ENCODE measurements around the gene KCNMA1.
A peak's percentile ranks its signal among the peaks of the same experiment; 100 is the strongest.
"Not testable (repeated sequence)": the region's sequence is repeated elsewhere in the genome, so short reads cannot be mapped to it uniquely, and the experiment has no call there.

The KCNMA1 gene

GRCh38 chr10:77527839-77528238 is 109.8 kb downstream of the KCNMA1 start:
- no peak for DNase-seq

- no peak for DNase-seq
Observed at GRCh38 chr10:77526868-77527617, 110.6 kb downstream of the KCNMA1 start.

- DNase-seq, result peak; percentile 71
Observed at GRCh38 chr10:77524281-77524711, 113.3 kb downstream of the KCNMA1 start.

- no peak for DNase-seq
Observed at GRCh38 chr10:77522268-77522809, 115.3 kb downstream of the KCNMA1 start.

- no peak for DNase-seq
Observed at GRCh38 chr10:77520995-77521394, 116.6 kb downstream of the KCNMA1 start.

- DNase-seq, result no peak
Observed at GRCh38 chr10:77520290-77520689, 117.3 kb downstream of the KCNMA1 start.

- DNase-seq, result not testable (repeated sequence)
Observed at GRCh38 chr10:77519791-77520190, 117.8 kb downstream of the KCNMA1 start.

GRCh38 chr10:77518910-77519274 is 118.7 kb downstream of the KCNMA1 start:
- DNase-seq, result no peak

GRCh38 chr10:77518241-77518909 is 119.2 kb downstream of the KCNMA1 start:
- no peak for DNase-seq

GRCh38 chr10:77516575-77516974 is 121.0 kb downstream of the KCNMA1 start:
- DNase-seq, result no peak

- no peak for DNase-seq
Observed at GRCh38 chr10:77514870-77515269, 122.7 kb downstream of the KCNMA1 start.

- peak; percentile 86 for DNase-seq
Observed at GRCh38 chr10:77513781-77514331, 123.8 kb downstream of the KCNMA1 start.

GRCh38 chr10:77513220-77513619 is 124.4 kb downstream of the KCNMA1 start:
- DNase-seq, result no peak

GRCh38 chr10:77512219-77512578 is 125.4 kb downstream of the KCNMA1 start:
- no peak for DNase-seq

GRCh38 chr10:77511498-77512218 is 126.0 kb downstream of the KCNMA1 start:
- DNase-seq, result no peak

- DNase-seq, result no peak
Observed at GRCh38 chr10:77510695-77511094, 126.9 kb downstream of the KCNMA1 start.

GRCh38 chr10:77510294-77510693 is 127.3 kb downstream of the KCNMA1 start:
- no peak for DNase-seq

GRCh38 chr10:77509391-77509790 is 128.2 kb downstream of the KCNMA1 start:
- DNase-seq, result no peak

- DNase-seq, result no peak
Observed at GRCh38 chr10:77507291-77507880, 130.2 kb downstream of the KCNMA1 start.

GRCh38 chr10:77506517-77507200 is 130.9 kb downstream of the KCNMA1 start:
- no peak for DNase-seq

- DNase-seq, result no peak
Observed at GRCh38 chr10:77505431-77506334, 131.9 kb downstream of the KCNMA1 start.

Measured in left hindlimb (tissue), 1 donor.